Mucosa of rectum (tissue), 2 donors: ENCODE results near the gene TLE6.
A peak's percentile ranks its signal among the peaks of the same experiment; 100 is the strongest.

Source experiments
- H3K27ac ChIP-seq, 2 donors: one replicate each; pipeline ENCODE4 v1.7.0; 2013; ENCODE audit warnings: inconsistent platforms in 2 of 2, low read depth in 2 of 2, low read length in 2 of 2
- H3K27me3 ChIP-seq, 2 donors: one replicate each; pipeline ENCODE4 v1.7.0; 2013; ENCODE audit warnings: low read length in 2 of 2; ENCODE audit not compliant: control insufficient read depth in 2 of 2, insufficient read depth in 2 of 2
- H3K36me3 ChIP-seq, 2 donors: one replicate each; pipeline ENCODE4 v1.7.0; 2013; ENCODE audit warnings: low read length in 2 of 2; ENCODE audit not compliant: control insufficient read depth in 2 of 2, insufficient read depth in 2 of 2
- H3K4me1 ChIP-seq, 2 donors: one replicate each; pipeline ENCODE4 v1.7.0; 2013; ENCODE audit warnings: low read length in 2 of 2, mild to moderate bottlenecking in 1 of 2; ENCODE audit not compliant: control insufficient read depth in 2 of 2, insufficient read depth in 2 of 2
- H3K4me3 ChIP-seq, 2 donors: one replicate each; pipeline ENCODE4 v1.7.0; 2013; ENCODE audit warnings: low read length in 2 of 2
- H3K9ac ChIP-seq, 2 donors: one replicate each; pipeline ENCODE4 v1.7.0; 2013; ENCODE audit warnings: low read length in 2 of 2, low read depth in 1 of 2, mild to moderate bottlenecking in 1 of 2
- H3K9me3 ChIP-seq, 2 donors: one replicate each; pipeline ENCODE4 v1.7.0; 2013; ENCODE audit warnings: low read length in 2 of 2; ENCODE audit not compliant: control insufficient read depth in 2 of 2
- donor health status: healthy.
- donor health status: Normal muscosa, but diverticular disease.

TLE6 gene

GRCh38 chr19:3042621-3043267 lies 65.4 kb downstream of the TLE6 start:
- Histone ChIP-seq H3K9ac (no peak overlapping the region), H3K4me1 (peaks cover 0 to 4% of the 10 kb centered on the region in 2 donors), H3K27me3 (no peaks in the 10 kb centered on the region), H3K27ac (no peak overlapping the region), H3K9me3 (no peaks in the 10 kb centered on the region), H3K4me3 (peak overlapping the region in 1 of 2 donors; percentile 3), H3K36me3 (no peaks in the 10 kb centered on the region)
